Measurements from ENCODE around the gene ABCA12. TPM values are rescaled to one million over a fixed set of nuclear protein-coding genes. Genes with fewer than 3 reads are reported as not detected.

Gene ABCA12
- polyA plus RNA-seq (2012; rRNA removed) = 0.07 and 0.11 TPM in 2 replicates
- polyA plus RNA-seq (2012; cell fraction: cytosol; rRNA removed) = 0.12 and 0.13 TPM in 2 replicates
- polyA plus RNA-seq (2012; cell fraction: nucleus; rRNA removed) = 0.05 and 0.06 TPM in 2 replicates

GRCh38 chr2:215138479-215138878, at the start of gene ABCA12:
Gene ABCA12, minus strand, starts transcription at chr2:215138626. Its CDS starts 418 bp downstream, at chr2:215138208.
- Histone ChIP-seq H3K4me2 (peak within 1 kb of the TSS; percentile 41), H3K9me2 (no peaks in the 10 kb centered on the region), H4K20me1 (ENCODE audit: insufficient read depth) (no peaks in the 10 kb centered on the region), H3K4me3 (ENCODE audit: low read depth in 2 of 2, low read length in 1 of 2) (no peak within 1 kb of the TSS), H3F3A (replicated peaks; ENCODE audit: insufficient read depth) (peaks cover 8% of the 10 kb centered on the region), H3K79me2 (ENCODE audit: insufficient read depth) (no peaks in the 10 kb centered on the region), H3K36me3 (replicated peaks in 1 of 2; ENCODE audit: control insufficient read depth in 1 of 2, insufficient read depth in 2 of 2, low read length in 1 of 2) (no peaks in the 10 kb centered on the region), H3K9me3 (no peaks in the 10 kb centered on the region), H3K9ac (no peak within 1 kb of the TSS), H3K27me3 (ENCODE audit: insufficient read depth) (no peaks in the 10 kb centered on the region), H2AFZ (ENCODE audit: low read depth) (peak within 1 kb of the TSS; percentile 13; the same call in 1 of the 2 replicates), H3K27ac (ENCODE audit: low read depth in 2 of 2, low read length in 1 of 2) (peak within 1 kb of the TSS; percentile 27 to 80; a peak in 3 of 4 replicates), H3K4me1 (ENCODE audit: control insufficient read depth in 1 of 2, insufficient read depth in 2 of 2, low read depth in 1 of 2, low read length in 1 of 2) (peaks cover 10 to 11% of the 10 kb centered on the region in 2 experiments; a peak in 3 of 4 replicates)
- WGBS (ENCODE audit: low lambda C conversion rate) = 75% methylated on average over 2 of the region's 2 CpGs
- no peak for DNase-seq
- TF ChIP-seq MEF2A (IDR thresholded peaks at IDR 0.05; ENCODE audit: borderline replicate concordance, low read depth) (no peak), CTCF (IDR thresholded peaks at IDR 0.05) (no peak), SMC3 (IDR thresholded peaks at IDR 0.05; ENCODE audit: low read depth, low read length) (no peak), TAF1 (IDR thresholded peaks at IDR 0.05; ENCODE audit: borderline replicate concordance, low read depth, low read length) (no peak), RXRA (IDR thresholded peaks at IDR 0.05; ENCODE audit: borderline replicate concordance, low read depth) (no peak), JUND (IDR thresholded peaks at IDR 0.05) (no peak), RFX5 (IDR thresholded peaks at IDR 0.05; ENCODE audit: low read length) (no peak), ZBTB33 (IDR thresholded peaks at IDR 0.05; ENCODE audit: borderline replicate concordance, low read depth) (no peak), PBX3 (IDR thresholded peaks at IDR 0.05) (no peak), IRF3 (IDR thresholded peaks at IDR 0.05; ENCODE audit: low read depth, low read length) (no peak), FOXM1 (IDR thresholded peaks at IDR 0.05; ENCODE audit: low read depth) (no peak), TEAD4 (IDR thresholded peaks at IDR 0.05; ENCODE audit: borderline replicate concordance, insufficient read depth) (no peak), POLR2AphosphoS5 (IDR thresholded peaks at IDR 0.05; ENCODE audit: low read depth, low read length) (no peak), RCOR1 (IDR thresholded peaks at IDR 0.05; ENCODE audit: low read length) (no peak), RAD21 (IDR thresholded peaks at IDR 0.05; ENCODE audit: low read length) (no peak), ELF1 (IDR thresholded peaks at IDR 0.05) (no peak), EP300 (IDR thresholded peaks at IDR 0.05; ENCODE audit: borderline replicate concordance in 1 of 2, low read depth in 1 of 2, low read length in 1 of 2) (no peak)
- POLR2A ChIA-PET = no interaction called here
- CTCF ChIA-PET = no interaction called here
